HG03439 (cell line): Measurements from ENCODE around the gene SMIM41.

ENCODE experiments used
- ATAC-seq: cut with Tn5 transposase; IDR thresholded peaks from one replicate; pipeline ENCODE4 v1.9.1; 2021; ENCODE audit warnings: mild to moderate bottlenecking, moderate library complexity; ENCODE audit not compliant: unreplicated experiment

The SMIM41 gene

GRCh38 chr12:52079576-52080402 is at the start of gene SMIM41:
Gene SMIM41, plus strand, starts transcription at chr12:52079704. Its CDS starts 76 bp downstream, at chr12:52079780.
- ATAC-seq = no peak

DNA sequence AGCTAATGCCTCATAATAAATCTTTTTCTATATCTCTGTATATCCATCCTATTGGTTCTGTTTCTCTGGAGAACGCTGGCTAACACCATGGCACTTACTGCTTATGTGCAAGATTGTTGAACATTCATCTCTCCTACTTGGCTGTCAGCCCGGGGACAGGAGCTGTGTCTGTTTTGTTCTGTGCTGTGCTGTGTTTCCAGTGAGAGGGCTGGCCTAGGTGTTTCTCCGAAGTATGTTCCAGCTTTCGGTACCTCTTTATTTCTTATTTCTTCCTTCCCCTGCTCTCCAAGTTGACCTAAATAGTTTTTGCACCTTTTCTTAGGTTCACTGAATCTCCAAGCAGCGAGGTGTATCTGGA is 47.1 kb upstream of the SMIM41 start:
- no peak for ATAC-seq

DNA sequence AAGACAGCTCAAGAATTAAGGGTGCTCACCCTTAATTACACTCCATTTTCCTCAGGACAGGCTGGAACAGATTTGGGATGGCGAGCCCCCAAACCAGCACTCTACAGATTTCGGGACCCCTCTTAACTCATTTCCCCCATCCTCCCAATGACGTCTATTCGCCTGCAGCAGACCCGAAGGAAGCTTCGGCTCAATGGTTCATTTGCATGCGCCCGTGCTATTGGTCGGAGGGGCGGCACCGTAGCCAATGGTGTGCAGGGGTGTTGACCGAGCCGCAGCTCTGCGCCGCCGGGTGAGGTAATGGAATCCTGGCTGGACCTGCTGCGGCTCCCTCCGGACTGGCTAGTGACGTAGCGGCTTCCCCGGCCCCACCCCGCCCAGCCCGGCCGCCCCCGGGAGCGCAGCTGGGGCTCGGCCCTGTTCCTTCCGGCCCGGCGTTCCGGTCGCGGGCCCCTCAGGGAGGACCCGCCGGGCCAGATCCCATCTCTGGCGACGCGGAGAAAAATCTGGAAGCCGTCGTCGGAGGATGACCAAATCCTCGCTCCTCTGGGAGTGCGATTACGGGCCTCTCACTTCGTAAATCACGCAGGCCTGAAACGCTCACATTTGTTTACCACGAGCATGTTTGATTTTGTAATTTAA is 46.6 kb upstream of the SMIM41 start:
- peak; percentile 91 for ATAC-seq

GRCh38 chr12:52033446-52034140 is 45.9 kb upstream of the SMIM41 start:
- ATAC-seq = no peak

- no peak for ATAC-seq
Observed at GRCh38 chr12:52035190-52035589, 44.3 kb upstream of the SMIM41 start.

DNA sequence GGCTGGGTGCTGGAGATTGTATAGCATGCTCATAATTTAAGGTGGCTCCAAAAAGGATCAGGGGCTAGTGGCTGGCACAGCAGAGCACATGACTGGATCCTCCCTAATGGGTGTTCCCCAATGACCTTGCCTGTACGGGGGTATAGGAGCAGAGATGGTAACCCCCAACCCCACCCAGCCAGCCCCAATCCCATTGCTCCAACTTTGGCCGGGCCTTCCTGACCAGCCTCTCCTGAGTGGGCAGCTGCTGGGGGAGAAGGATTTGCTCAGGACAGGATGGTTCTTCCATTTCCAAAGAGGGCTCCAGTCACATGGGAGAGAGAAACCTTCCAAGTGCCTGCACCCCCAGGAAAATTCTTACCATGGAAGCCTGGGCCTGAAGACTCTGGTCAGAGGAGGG is 43.6 kb upstream of the SMIM41 start:
- no peak for ATAC-seq

GRCh38 chr12:52036587-52037171 is 42.8 kb upstream of the SMIM41 start:
- peak; percentile 41 for ATAC-seq

DNA sequence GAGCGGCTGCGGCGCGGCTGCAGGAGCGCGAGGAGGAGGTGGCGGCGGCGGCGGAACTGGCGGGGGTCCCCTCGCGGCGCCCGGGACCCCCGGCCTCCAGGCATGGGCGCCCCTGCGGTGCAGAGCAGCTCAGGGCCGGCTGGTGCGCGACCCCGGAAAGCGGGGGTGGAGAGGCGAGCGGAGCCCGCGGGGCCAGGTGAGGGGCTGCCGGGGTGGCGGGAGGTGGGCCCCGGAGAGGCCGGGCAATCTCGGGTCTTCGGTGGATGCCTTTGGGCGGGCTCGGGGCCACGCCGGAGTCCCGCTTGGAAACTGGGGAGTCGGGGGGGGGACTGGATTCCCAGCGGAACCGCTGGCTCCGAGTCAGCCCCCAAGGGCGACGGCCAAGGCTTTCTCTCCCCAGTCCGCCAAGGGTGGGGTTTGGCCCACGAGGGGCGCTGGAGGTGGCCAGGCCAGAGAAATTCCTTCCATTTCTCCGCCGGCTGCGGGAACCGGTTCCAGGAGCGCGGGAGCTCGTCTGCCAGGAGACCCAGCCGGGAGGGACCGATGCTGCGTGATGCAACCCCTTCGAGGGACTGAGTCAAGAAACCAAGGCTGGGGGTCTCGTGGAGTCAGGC is 42.1 kb upstream of the SMIM41 start:
- ATAC-seq = no peak

- no peak for ATAC-seq
Observed at GRCh38 chr12:52038447-52038846, 41.1 kb upstream of the SMIM41 start.

DNA sequence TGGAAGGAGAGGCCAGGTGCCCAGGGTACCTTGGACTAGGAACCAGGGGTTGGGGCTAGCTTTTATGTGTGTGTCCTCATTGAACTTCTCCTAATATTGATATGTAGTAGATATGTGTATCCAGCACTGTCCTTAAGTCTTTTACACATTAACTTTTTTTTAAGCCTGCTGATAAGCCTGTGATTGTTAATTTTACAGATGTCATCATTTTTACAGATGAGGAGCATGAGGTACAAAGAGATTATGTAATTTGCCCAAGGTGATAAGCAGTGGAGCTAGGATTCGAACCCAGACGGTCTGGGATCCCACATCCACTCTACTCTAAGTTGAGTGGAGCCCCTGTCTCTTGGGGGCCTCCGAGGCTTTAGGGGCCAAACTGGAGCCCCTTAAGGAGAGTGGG is 38.5 kb upstream of the SMIM41 start:
- ATAC-seq = no peak

DNA sequence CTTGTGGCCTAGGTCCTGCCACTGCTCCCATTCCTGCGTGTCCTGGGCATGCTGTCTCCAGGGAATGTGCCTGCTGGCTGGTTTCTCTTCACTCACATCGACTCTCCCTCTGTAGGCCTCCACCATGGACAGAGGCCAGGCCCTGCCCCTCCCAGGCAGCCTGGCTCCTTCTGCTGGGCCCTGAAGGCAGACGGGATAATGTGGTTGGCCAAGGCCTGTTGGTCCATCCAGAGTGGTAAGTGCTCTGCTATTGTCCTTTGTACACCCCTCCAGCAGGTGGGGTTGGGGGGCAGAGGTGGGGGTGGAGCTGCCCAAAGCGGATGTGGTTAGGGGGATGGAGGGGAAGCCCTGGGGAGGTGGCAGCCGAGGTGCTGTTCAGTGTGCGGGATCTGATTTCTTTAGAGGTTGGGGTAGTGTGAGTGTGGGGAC is 37.8 kb upstream of the SMIM41 start:
- no peak for ATAC-seq

GRCh38 chr12:52042706-52043385 is 36.7 kb upstream of the SMIM41 start:
- ATAC-seq = no peak

DNA sequence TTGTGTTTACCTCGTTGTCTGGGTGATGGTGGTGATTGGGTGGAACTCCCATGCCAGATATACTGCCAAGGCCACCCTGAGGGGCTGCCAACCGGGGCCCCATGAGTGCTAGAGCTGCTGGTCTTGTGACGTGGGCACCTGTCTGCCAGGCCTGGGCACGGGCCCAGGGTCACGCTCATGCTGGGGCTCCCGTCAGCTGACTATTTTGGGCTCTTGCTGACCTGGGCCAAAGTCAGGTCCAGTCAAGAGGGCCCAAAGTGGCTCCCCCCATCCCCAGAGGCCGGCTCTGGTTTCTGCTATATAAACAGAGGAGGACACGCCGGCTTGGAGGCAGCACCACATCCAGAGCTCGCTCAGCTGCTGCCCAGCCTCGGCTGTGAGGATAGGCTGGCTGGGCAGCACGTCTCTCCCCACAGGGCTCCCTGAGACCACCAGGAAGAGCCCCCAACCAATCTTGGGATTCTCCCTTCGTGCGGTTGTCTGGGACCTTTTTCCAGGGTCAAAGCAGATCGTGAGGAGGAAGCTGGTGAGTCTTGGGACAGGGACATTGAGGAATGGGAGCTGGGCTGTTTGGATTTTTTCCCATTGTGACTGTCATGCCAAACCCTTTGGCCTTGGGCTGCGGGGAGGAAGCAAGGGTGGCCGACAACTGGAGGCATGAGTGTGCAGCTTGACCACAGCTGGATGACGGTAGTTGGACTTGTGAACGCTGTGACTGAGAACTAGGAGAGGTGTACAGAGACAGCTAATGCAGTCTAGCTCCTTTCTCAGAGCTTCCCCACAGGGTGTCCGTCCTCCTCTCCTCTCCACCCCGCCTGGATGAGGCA is 35.9 kb upstream of the SMIM41 start:
- ATAC-seq = no peak

DNA sequence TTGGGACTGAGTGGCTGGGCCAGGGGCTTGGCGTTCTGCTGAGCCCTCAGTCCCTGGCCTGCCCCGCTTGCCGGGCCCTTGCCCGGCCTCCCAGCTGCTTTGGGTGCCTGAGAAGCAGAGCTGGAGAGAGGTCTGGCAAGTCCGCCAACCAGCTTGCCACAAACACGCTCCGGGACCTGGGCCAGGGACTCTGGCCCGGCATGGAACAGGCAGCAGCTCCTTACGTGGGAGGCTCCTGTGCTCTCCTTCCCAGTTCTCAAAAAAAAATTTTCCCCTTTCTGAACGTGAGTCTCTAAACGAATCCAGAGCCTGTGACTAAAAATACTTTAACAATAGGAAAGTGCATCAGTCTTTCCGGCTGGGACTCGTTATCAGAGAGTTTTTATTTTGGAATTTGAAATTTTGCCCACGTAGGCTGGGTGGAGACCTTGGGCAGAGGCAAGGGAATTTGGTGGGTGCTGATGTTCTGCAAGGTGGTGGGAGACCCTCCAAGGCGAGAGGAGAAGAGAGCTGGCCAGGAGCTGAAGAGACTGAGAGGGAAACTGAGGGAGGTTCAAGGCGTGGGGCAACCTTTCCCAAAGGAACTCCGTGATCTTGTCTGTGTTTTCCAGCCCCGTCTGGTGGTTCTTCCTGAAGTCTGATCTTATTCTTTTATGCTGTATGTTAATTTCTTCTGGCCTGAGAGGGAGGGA is 35.1 kb upstream of the SMIM41 start:
- ATAC-seq = no peak

DNA sequence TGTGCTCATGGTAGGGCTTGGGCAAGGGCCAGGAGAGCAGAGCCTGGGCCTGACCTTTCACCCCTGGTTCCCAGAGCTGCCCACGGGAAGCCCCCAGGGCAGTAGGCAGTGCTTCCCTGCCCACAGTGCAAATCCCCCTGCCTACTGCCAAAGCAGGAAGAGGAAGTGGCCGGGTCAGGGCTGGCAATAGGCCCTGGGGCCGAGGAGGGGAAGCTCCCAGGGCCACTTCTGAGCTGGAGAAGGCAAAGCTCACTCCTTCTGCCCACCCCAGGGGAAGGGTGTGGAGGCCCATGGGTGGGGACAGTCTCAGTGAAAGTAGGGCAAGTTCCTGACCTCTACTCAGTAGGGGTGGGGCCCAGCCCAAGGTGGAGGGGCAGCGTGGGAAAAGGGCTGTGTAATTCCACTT is 33.7 kb upstream of the SMIM41 start:
- ATAC-seq = no peak

- ATAC-seq = no peak
Observed at GRCh38 chr12:52046859-52047258, 32.6 kb upstream of the SMIM41 start.

- no peak for ATAC-seq
Observed at GRCh38 chr12:52049286-52049685, 30.2 kb upstream of the SMIM41 start.

DNA sequence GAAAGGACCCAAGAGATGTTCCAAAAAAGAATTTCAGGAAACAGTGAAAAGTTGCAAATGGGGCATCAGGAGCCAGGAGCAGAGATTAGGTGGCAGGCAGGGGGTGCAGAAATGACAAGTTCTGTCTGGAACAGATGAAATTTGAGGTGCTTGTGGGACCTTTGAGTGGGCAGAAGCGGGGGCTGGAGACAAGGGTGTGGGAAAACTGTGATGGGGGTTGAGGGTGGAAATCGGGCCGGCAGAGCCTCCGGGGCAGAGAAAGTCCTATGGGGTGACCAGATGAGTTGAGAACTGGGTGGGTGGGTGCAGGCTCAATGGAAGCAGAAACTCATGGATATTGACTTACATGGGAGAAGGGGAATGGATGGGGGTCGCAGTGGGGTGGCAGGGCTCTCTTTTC is 29.8 kb upstream of the SMIM41 start:
- ATAC-seq = no peak

DNA sequence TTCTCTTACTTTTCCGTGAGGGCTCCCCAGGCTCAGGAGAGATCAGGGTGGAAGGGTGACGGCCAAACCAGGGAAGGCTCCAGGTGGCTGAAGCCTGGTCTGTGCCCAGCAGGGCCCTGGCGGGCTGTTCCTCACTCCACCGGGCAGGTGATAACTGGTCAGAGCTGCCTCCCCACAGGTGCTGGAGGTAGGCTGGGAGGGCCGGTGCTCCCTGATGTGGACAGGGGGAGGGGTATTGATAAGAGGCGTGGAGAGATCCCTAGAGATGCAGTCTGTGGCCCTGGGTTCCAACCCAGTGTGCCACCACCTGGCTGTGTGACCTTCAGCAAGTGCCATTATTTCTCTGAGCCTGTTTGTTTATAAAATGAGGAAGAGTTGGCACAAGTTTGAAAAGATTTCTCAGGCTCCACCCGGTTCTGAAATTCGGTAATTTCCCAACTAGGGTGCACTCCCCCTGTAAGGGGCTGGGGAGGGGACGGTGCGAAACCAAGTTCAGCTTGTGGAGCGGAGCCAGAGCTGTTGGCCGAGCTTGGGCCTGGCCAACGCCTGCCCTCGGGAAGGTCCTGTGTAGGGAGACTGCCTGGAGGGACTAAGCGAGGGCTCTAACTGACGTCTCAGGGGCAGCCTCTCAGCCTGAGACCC is 29.3 kb upstream of the SMIM41 start:
- ATAC-seq = no peak
